SU-DHL-6 (cell line): ENCODE measurements around the gene SLC35F4.
"Not testable (repeated sequence)": the region's sequence is repeated elsewhere in the genome, so short reads cannot be mapped to it uniquely, and the experiment has no call there.

Experiments
- H2AFZ ChIP-seq: fragments of 200-600 bp; sonication (generic); 2 replicates; pipeline ENCODE4 v1.6.1; 2014; ENCODE audit warnings: low read depth, mild to moderate bottlenecking, moderate library complexity, mixed read lengths, antibody characterized with exemption, low read length; ENCODE audit not compliant: severe bottlenecking
- H3F3A ChIP-seq: fragments of 200-600 bp; shearing (Covaris generic); 2 replicates; pipeline ENCODE4 v1.6.0; 2016; ENCODE audit warnings: antibody characterized with exemption, mild to moderate bottlenecking; ENCODE audit not compliant: insufficient read depth
- H3K27ac ChIP-seq: fragments of 200-600 bp; sonication (generic); 2 replicates; pipeline ENCODE4 v1.5.1; 2016; ENCODE audit warnings: low read depth, mild to moderate bottlenecking, low read length, moderate library complexity, mixed read lengths
- H3K27me3 ChIP-seq: fragments of 200-600 bp; sonication (generic), shearing (Covaris generic); 2 replicates; pipeline ENCODE4 v1.6.0; 2014; ENCODE audit warnings: mild to moderate bottlenecking, low read length
- H3K36me3 ChIP-seq: fragments of 200-600 bp; sonication (generic); 2 replicates; pipeline ENCODE4 v1.6.1; 2014; ENCODE audit warnings: mild to moderate bottlenecking, low read length, mixed read lengths
- H3K4me2 ChIP-seq: fragments of 300-600, 200-600 bp; shearing (Covaris generic), sonication (generic); 2 replicates; pipeline ENCODE4 v1.6.0; 2014; ENCODE audit warnings: low read length, low read depth, mild to moderate bottlenecking; ENCODE audit not compliant: poor library complexity, severe bottlenecking
- H3K4me3 ChIP-seq: fragments of 200-600 bp; sonication (generic); 2 replicates; pipeline ENCODE4 v1.5.1; 2014; ENCODE audit warnings: antibody characterized with exemption, low read length, mild to moderate bottlenecking, mixed read lengths; ENCODE audit not compliant: insufficient read depth, poor library complexity, severe bottlenecking
- H3K79me2 ChIP-seq: fragments of 200-600 bp; sonication (generic); 2 replicates; pipeline ENCODE4 v1.6.1; 2014; ENCODE audit warnings: mild to moderate bottlenecking, low read length, moderate library complexity; ENCODE audit not compliant: insufficient read depth
- H3K9ac ChIP-seq: fragments of 200-600 bp; sonication (generic); 2 replicates; pipeline ENCODE4 v1.7.0; 2014; ENCODE audit warnings: mild to moderate bottlenecking, low read length
- H3K9me2 ChIP-seq: fragments of 200-600 bp; sonication (generic); replicated peaks from 2 replicates; pipeline ENCODE4 v1.6.1; 2014; ENCODE audit warnings: low read length; ENCODE audit not compliant: insufficient read depth
- H3K9me3 ChIP-seq: fragments of 200-600 bp; sonication (generic); 2 replicates; pipeline ENCODE4 v1.6.1; 2014; ENCODE audit warnings: low read length, mixed read lengths; ENCODE audit not compliant: insufficient read depth
- H4K20me1 ChIP-seq: fragments of 200-600 bp; sonication (generic); 2 replicates; pipeline ENCODE4 v1.6.1; 2014; ENCODE audit warnings: low read depth, mild to moderate bottlenecking, antibody characterized with exemption, low read length, moderate library complexity, mixed read lengths
- CTCF ChIP-seq: fragments of 200-600 bp; sonication (generic); IDR thresholded peaks from one replicate; pipeline ENCODE4 v1.5.1; 2017; ENCODE audit warnings: antibody characterized with exemption, mild to moderate bottlenecking, low read length, moderate library complexity; ENCODE audit not compliant: insufficient read depth, poor library complexity, severe bottlenecking
- EZH2phosphoT487 ChIP-seq: fragments of 200-600 bp; sonication (generic), shearing (Covaris generic); conservative IDR thresholded peaks from 2 replicates; pipeline ENCODE4 v1.6.1; 2018; ENCODE audit warnings: mild to moderate bottlenecking, antibody characterized with exemption, low read length, moderate library complexity, mixed read lengths

The SLC35F4 gene

GRCh38 chr14:57714487-57714931 lies 151.4 kb downstream of the SLC35F4 start:
- no peaks in the 10 kb centered on the region for H3K79me2 ChIP-seq
- H3K9ac ChIP-seq: no peak overlapping the region
- TF ChIP-seq CTCF (no peak), EZH2phosphoT487 (no peak)
- no peak overlapping the region for H3K27ac ChIP-seq
- H4K20me1 ChIP-seq: no peaks in the 10 kb centered on the region
- H3K4me2 ChIP-seq: no peak overlapping the region
- no peaks in the 10 kb centered on the region for H3F3A ChIP-seq
- peaks cover 5% of the 10 kb centered on the region; the same call in 1 of the 2 replicates for H3K9me3 ChIP-seq
- H2AFZ ChIP-seq: no peak overlapping the region
- no peaks in the 10 kb centered on the region for H3K36me3 ChIP-seq
- H3K4me3 ChIP-seq: no peak overlapping the region
- no peaks in the 10 kb centered on the region for H3K27me3 ChIP-seq
- H3K9me2 ChIP-seq: no peaks in the 10 kb centered on the region

DNA sequence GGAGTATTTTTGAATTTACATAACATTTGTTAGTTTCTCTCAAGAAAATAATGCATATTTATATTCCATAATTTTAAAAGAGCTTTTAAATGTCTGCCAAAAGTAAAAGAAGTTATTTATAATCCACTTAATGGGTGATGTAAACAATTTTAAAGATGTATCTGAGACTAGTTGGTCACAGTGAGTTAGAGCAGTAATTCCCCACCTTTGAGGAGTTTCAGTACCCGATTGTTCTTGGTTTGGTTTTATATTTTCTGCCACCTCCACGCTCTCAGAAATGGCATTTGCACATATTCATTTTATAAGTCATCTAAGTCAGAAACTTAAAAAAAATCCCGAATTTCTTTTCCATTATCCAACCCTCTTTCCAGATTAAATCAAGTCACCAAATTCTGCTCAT lies 153.2 kb downstream of the SLC35F4 start:
- Histone ChIP-seq H3K27ac (no peak overlapping the region), H3K79me2 (no peaks in the 10 kb centered on the region), H3K9me2 (no peaks in the 10 kb centered on the region), H3K4me2 (no peak overlapping the region), H3K36me3 (no peaks in the 10 kb centered on the region), H3K27me3 (no peaks in the 10 kb centered on the region), H3F3A (no peaks in the 10 kb centered on the region), H4K20me1 (no peaks in the 10 kb centered on the region), H3K4me3 (no peak overlapping the region), H2AFZ (no peak overlapping the region), H3K9me3 (peaks cover 5% of the 10 kb centered on the region; the same call in 1 of the 2 replicates), H3K9ac (no peak overlapping the region)
- TF ChIP-seq EZH2phosphoT487: no peak

- H3K36me3 ChIP-seq: no peaks in the 10 kb centered on the region
- H3K79me2 ChIP-seq: no peaks in the 10 kb centered on the region
- no peak overlapping the region for H3K9ac ChIP-seq
- H3K4me2 ChIP-seq: no peak overlapping the region
- H3K9me3 ChIP-seq: peaks cover 5% of the 10 kb centered on the region; the same call in 1 of the 2 replicates
- H4K20me1 ChIP-seq: no peaks in the 10 kb centered on the region
- TF ChIP-seq CTCF: no peak
- no peak for TF ChIP-seq EZH2phosphoT487
- H3K27me3 ChIP-seq: no peaks in the 10 kb centered on the region
- H3F3A ChIP-seq: no peaks in the 10 kb centered on the region
- no peak overlapping the region for H3K27ac ChIP-seq
- H3K9me2 ChIP-seq: no peaks in the 10 kb centered on the region
- H3K4me3 ChIP-seq: no peak overlapping the region
- no peak overlapping the region for H2AFZ ChIP-seq
Observed at GRCh38 chr14:57712102-57712501, 153.8 kb downstream of the SLC35F4 start.

- H3K9ac ChIP-seq: no peak overlapping the region
- H3K79me2 ChIP-seq: no peaks in the 10 kb centered on the region
- H4K20me1 ChIP-seq: no peaks in the 10 kb centered on the region
- H3K36me3 ChIP-seq: no peaks in the 10 kb centered on the region
- no peaks in the 10 kb centered on the region for H3K27me3 ChIP-seq
- no peak overlapping the region for H2AFZ ChIP-seq
- no peak overlapping the region for H3K4me3 ChIP-seq
- no peaks in the 10 kb centered on the region for H3K9me2 ChIP-seq
- no peak overlapping the region for H3K27ac ChIP-seq
- H3F3A ChIP-seq: no peaks in the 10 kb centered on the region
- H3K4me2 ChIP-seq: no peak overlapping the region
- TF ChIP-seq EZH2phosphoT487 (no peak), CTCF (no peak)
- H3K9me3 ChIP-seq: peaks cover 5% of the 10 kb centered on the region; the same call in 1 of the 2 replicates
Observed at GRCh38 chr14:57709909-57710308, 156.0 kb downstream of the SLC35F4 start.

DNA sequence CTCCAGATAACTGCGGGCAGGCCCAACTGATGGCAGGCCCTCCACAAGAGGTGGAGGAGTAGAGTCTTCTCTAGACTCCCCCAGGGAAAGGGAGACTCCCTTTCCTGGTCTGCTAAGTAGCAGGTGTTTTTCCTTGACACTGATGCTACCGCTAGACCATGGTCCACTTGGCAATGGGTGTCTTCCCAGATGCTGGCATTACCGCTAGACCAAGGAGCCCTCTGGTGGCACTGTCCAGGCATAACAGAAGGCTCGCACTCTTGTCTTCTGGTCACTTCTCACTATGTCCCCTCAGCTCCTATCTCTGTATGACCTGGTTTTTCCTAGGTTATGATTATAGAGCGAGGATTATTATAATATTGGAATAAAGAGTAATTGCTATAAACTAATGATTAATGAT lies 156.8 kb downstream of the SLC35F4 start:
- not testable (repeated sequence) for H3K79me2 ChIP-seq, H3K9me2 ChIP-seq, H4K20me1 ChIP-seq, H2AFZ ChIP-seq, H3K4me2 ChIP-seq, H3K4me3 ChIP-seq, H3K9me3 ChIP-seq, H3K36me3 ChIP-seq, H3K27me3 ChIP-seq, H3F3A ChIP-seq, H3K27ac ChIP-seq, H3K9ac ChIP-seq
